ENCODE data around the gene RPS6KC1. TPM values are rescaled to one million over a fixed set of nuclear protein-coding genes. Genes with fewer than 3 reads are reported as not detected.

Gene RPS6KC1
- total RNA-seq, 5 donors from 2014 or later (not counting 1 experiment from before 2014, with no cell fraction given) = 11.0 to 12.8 (median 11.7) TPM

GRCh38 chr1:213164561-213164960 is 113.5 kb downstream of the RPS6KC1 start:
- CTCF ChIA-PET = interaction anchor here in 1 of 2 donors (0.7 kb wide), 1 partner anchor 189 kb away, joined by 4 read pairs; no protein-coding TSS in a partner anchor
- no peaks in the 10 kb centered on the region for H3K27me3 Mint-ChIP-seq
- POLR2A ChIA-PET = no interaction called here
- no peaks in the 10 kb centered on the region for H3K36me3 ChIP-seq (ENCODE audit: control insufficient read depth in 2 of 2, extremely low read depth in 1 of 2, insufficient read depth in 1 of 2, low read length in 1 of 2)
- no peaks in the 10 kb centered on the region for H3K9me3 ChIP-seq
- DNase-seq (no peak), ATAC-seq (replicated peaks in 1 of 4) (no peak)
- peaks cover 0 to 1% (median 0%) of the 10 kb centered on the region in 3 donors for H3K4me1 Mint-ChIP-seq
- H3K9me3 Mint-ChIP-seq = peaks cover 0 to 7% (median 5%) of the 10 kb centered on the region in 3 donors
- H3K4me1 ChIP-seq (ENCODE audit: control insufficient read depth in 1 of 2, extremely low read depth in 1 of 2, insufficient read depth in 2 of 2, low read length in 2 of 2) = no peaks in the 10 kb centered on the region
- H3K4me3 Mint-ChIP-seq = no peak overlapping the region
- no peaks in the 10 kb centered on the region for H3K27me3 ChIP-seq (replicated peaks in 1 of 2; ENCODE audit: control insufficient read depth in 2 of 2, extremely low read depth in 1 of 2, insufficient read depth in 2 of 2, low read length in 1 of 2)
- 100% methylated on average over 2 of the region's 3 CpGs for WGBS (ENCODE audit: insufficient coverage)
- H3K4me3 ChIP-seq (ENCODE audit: control insufficient read depth in 1 of 2, extremely low read depth in 1 of 2, low read length in 1 of 2) = no peak overlapping the region
- H3K27ac Mint-ChIP-seq = no peak overlapping the region
- peaks cover 40% of the 10 kb centered on the region for H3K36me3 Mint-ChIP-seq
- H3K27ac ChIP-seq (ENCODE audit: low read length) = no peak overlapping the region

GRCh38 chr1:213166852-213167251 is 115.8 kb downstream of the RPS6KC1 start:
- Histone ChIP-seq H3K4me3 (ENCODE audit: control insufficient read depth in 1 of 2, extremely low read depth in 1 of 2, low read length in 1 of 2) (no peak overlapping the region), H3K4me1 (ENCODE audit: control insufficient read depth in 1 of 2, extremely low read depth in 1 of 2, insufficient read depth in 2 of 2, low read length in 2 of 2) (no peaks in the 10 kb centered on the region), H3K27ac (ENCODE audit: low read length) (no peak overlapping the region), H3K36me3 (ENCODE audit: control insufficient read depth in 2 of 2, extremely low read depth in 1 of 2, insufficient read depth in 1 of 2, low read length in 1 of 2) (no peaks in the 10 kb centered on the region), H3K27me3 (replicated peaks in 1 of 2; ENCODE audit: control insufficient read depth in 2 of 2, extremely low read depth in 1 of 2, insufficient read depth in 2 of 2, low read length in 1 of 2) (no peaks in the 10 kb centered on the region), H3K9me3 (no peaks in the 10 kb centered on the region)
- H3K4me3 Mint-ChIP-seq = no peak overlapping the region
- no peaks in the 10 kb centered on the region for H3K9me3 Mint-ChIP-seq
- peaks cover 31% of the 10 kb centered on the region for H3K36me3 Mint-ChIP-seq
- H3K4me1 Mint-ChIP-seq = peaks cover 0 to 1% (median 0%) of the 10 kb centered on the region in 3 donors
- ATAC-seq (replicated peaks in 1 of 4) = no peak
- ChIA-PET POLR2A (no interaction called here), CTCF (no interaction called here)
- H3K27me3 Mint-ChIP-seq = no peaks in the 10 kb centered on the region
- no peak overlapping the region for H3K27ac Mint-ChIP-seq
- 100% methylated on average over 2 of the region's 3 CpGs for WGBS (ENCODE audit: insufficient coverage)
- DNase-seq = no peak

- ChIA-PET CTCF (interaction anchor here (0.7 kb wide), 2 partner anchors 14 to 1082 kb away, joined by 3 read pairs; no protein-coding TSS in a partner anchor), POLR2A (no interaction called here)
- Histone ChIP-seq H3K4me1 (ENCODE audit: control insufficient read depth in 1 of 2, extremely low read depth in 1 of 2, insufficient read depth in 2 of 2, low read length in 2 of 2) (no peaks in the 10 kb centered on the region), H3K4me3 (ENCODE audit: control insufficient read depth in 1 of 2, extremely low read depth in 1 of 2, low read length in 1 of 2) (no peak overlapping the region), H3K36me3 (ENCODE audit: control insufficient read depth in 2 of 2, extremely low read depth in 1 of 2, insufficient read depth in 1 of 2, low read length in 1 of 2) (peaks cover 0 to 8% of the 10 kb centered on the region in 2 donors), H3K9me3 (no peaks in the 10 kb centered on the region), H3K27me3 (replicated peaks in 1 of 2; ENCODE audit: control insufficient read depth in 2 of 2, extremely low read depth in 1 of 2, insufficient read depth in 2 of 2, low read length in 1 of 2) (no peaks in the 10 kb centered on the region), H3K27ac (ENCODE audit: low read length) (no peak overlapping the region)
- no peak for ATAC-seq (replicated peaks in 1 of 4)
- no peak overlapping the region for H3K27ac Mint-ChIP-seq
- H3K27me3 Mint-ChIP-seq = no peaks in the 10 kb centered on the region
- WGBS (ENCODE audit: insufficient coverage) = 93% methylated on average over 3 of the region's 5 CpGs
- H3K4me1 Mint-ChIP-seq = no peaks in the 10 kb centered on the region
- DNase-seq = no peak
- H3K4me3 Mint-ChIP-seq = no peak overlapping the region
- no peaks in the 10 kb centered on the region for H3K9me3 Mint-ChIP-seq
- H3K36me3 Mint-ChIP-seq = peaks cover 59% of the 10 kb centered on the region
Measured at GRCh38 chr1:213171711-213172110, 120.7 kb downstream of the RPS6KC1 start.

GRCh38 chr1:213176341-213176740 is 125.3 kb downstream of the RPS6KC1 start:
- no peak overlapping the region for H3K27ac Mint-ChIP-seq
- H3K36me3 ChIP-seq (ENCODE audit: control insufficient read depth in 2 of 2, extremely low read depth in 1 of 2, insufficient read depth in 1 of 2, low read length in 1 of 2) = peaks cover 0 to 11% of the 10 kb centered on the region in 2 donors
- no peaks in the 10 kb centered on the region for H3K27me3 ChIP-seq (replicated peaks in 1 of 2; ENCODE audit: control insufficient read depth in 2 of 2, extremely low read depth in 1 of 2, insufficient read depth in 2 of 2, low read length in 1 of 2)
- H3K4me3 Mint-ChIP-seq = no peak overlapping the region
- H3K9me3 Mint-ChIP-seq = peaks cover 0 to 6% (median 4%) of the 10 kb centered on the region in 3 donors
- ChIA-PET POLR2A (interaction anchor here in 1 of 2 donors (0.6 to 0.7 kb wide), 2 partner anchors 20 to 26 kb away, joined by 3 to 5 read pairs; no protein-coding TSS in a partner anchor), CTCF (interaction anchor here in 1 of 2 donors (0.8 kb wide), 1 partner anchor 66 kb away, joined by 3 read pairs; no protein-coding TSS in a partner anchor)
- no peak overlapping the region for H3K27ac ChIP-seq (ENCODE audit: low read length)
- H3K9me3 ChIP-seq = peaks cover 2% of the 10 kb centered on the region
- no peaks in the 10 kb centered on the region for H3K4me1 Mint-ChIP-seq
- no peak overlapping the region for H3K4me3 ChIP-seq (ENCODE audit: control insufficient read depth in 1 of 2, extremely low read depth in 1 of 2, low read length in 1 of 2)
- peaks cover 74% of the 10 kb centered on the region for H3K36me3 Mint-ChIP-seq
- H3K27me3 Mint-ChIP-seq = no peaks in the 10 kb centered on the region
- WGBS (ENCODE audit: insufficient coverage) = 83% methylated on average over 1 of the region's 3 CpGs
- ATAC-seq (replicated peaks in 1 of 4) (no peak), DNase-seq (no peak)
- no peaks in the 10 kb centered on the region for H3K4me1 ChIP-seq (ENCODE audit: control insufficient read depth in 1 of 2, extremely low read depth in 1 of 2, insufficient read depth in 2 of 2, low read length in 2 of 2)

GRCh38 chr1:213179784-213180183 is 128.7 kb downstream of the RPS6KC1 start:
- POLR2A ChIA-PET = no interaction called here
- no peaks in the 10 kb centered on the region for H3K4me1 Mint-ChIP-seq
- no peak for ATAC-seq (replicated peaks in 1 of 4)
- H3K4me3 Mint-ChIP-seq = no peak overlapping the region
- H3K36me3 Mint-ChIP-seq = peaks cover 70% of the 10 kb centered on the region
- no CpG with 5 or more reads among the region's 2 CpGs for WGBS (ENCODE audit: insufficient coverage)
- Histone ChIP-seq H3K4me1 (ENCODE audit: control insufficient read depth in 1 of 2, extremely low read depth in 1 of 2, insufficient read depth in 2 of 2, low read length in 2 of 2) (no peaks in the 10 kb centered on the region), H3K36me3 (ENCODE audit: control insufficient read depth in 2 of 2, extremely low read depth in 1 of 2, insufficient read depth in 1 of 2, low read length in 1 of 2) (peaks cover 0 to 9% of the 10 kb centered on the region in 2 donors), H3K27me3 (replicated peaks in 1 of 2; ENCODE audit: control insufficient read depth in 2 of 2, extremely low read depth in 1 of 2, insufficient read depth in 2 of 2, low read length in 1 of 2) (no peaks in the 10 kb centered on the region), H3K27ac (ENCODE audit: low read length) (no peak overlapping the region), H3K4me3 (ENCODE audit: control insufficient read depth in 1 of 2, extremely low read depth in 1 of 2, low read length in 1 of 2) (no peak overlapping the region), H3K9me3 (peaks cover 2% of the 10 kb centered on the region)
- H3K9me3 Mint-ChIP-seq = peaks cover 13 to 16% (median 13%) of the 10 kb centered on the region in 3 donors
- no peak for DNase-seq
- H3K27me3 Mint-ChIP-seq = no peaks in the 10 kb centered on the region
- H3K27ac Mint-ChIP-seq = no peak overlapping the region
- CTCF ChIA-PET = interaction anchor here in 1 of 2 donors (0.8 kb wide), 1 partner anchor 57 kb away, joined by 4 read pairs; no protein-coding TSS in a partner anchor

- no peak for ATAC-seq (replicated peaks in 1 of 4)
Measured at GRCh38 chr1:213180833-213181232, 129.8 kb downstream of the RPS6KC1 start.

More at GRCh38 chr1:213180833-213181232, 129.8 kb downstream of the RPS6KC1 start:
- H3K27me3 ChIP-seq (replicated peaks in 1 of 2; ENCODE audit: control insufficient read depth in 2 of 2, extremely low read depth in 1 of 2, insufficient read depth in 2 of 2, low read length in 1 of 2) = no peaks in the 10 kb centered on the region
- CTCF ChIA-PET = no interaction called here
- peaks cover 2% of the 10 kb centered on the region for H3K9me3 ChIP-seq
- H3K36me3 ChIP-seq (ENCODE audit: control insufficient read depth in 2 of 2, extremely low read depth in 1 of 2, insufficient read depth in 1 of 2, low read length in 1 of 2) = peaks cover 0 to 9% of the 10 kb centered on the region in 2 donors
- Mint-ChIP-seq H3K36me3 (peaks cover 68% of the 10 kb centered on the region), H3K27me3 (no peaks in the 10 kb centered on the region), H3K4me1 (no peaks in the 10 kb centered on the region), H3K9me3 (peaks cover 17 to 22% (median 21%) of the 10 kb centered on the region in 3 donors), H3K4me3 (no peak overlapping the region), H3K27ac (no peak overlapping the region)
- POLR2A ChIA-PET = no interaction called here
- WGBS (ENCODE audit: insufficient coverage) = no CpG with 5 or more reads among the region's 1 CpG
- no peak overlapping the region for H3K4me3 ChIP-seq (ENCODE audit: control insufficient read depth in 1 of 2, extremely low read depth in 1 of 2, low read length in 1 of 2)
- no peak for DNase-seq
- no peak overlapping the region for H3K27ac ChIP-seq (ENCODE audit: low read length)
- no peaks in the 10 kb centered on the region for H3K4me1 ChIP-seq (ENCODE audit: control insufficient read depth in 1 of 2, extremely low read depth in 1 of 2, insufficient read depth in 2 of 2, low read length in 2 of 2)
